Measurements from ENCODE around the gene TSPAN9. TPM values are rescaled to one million over a fixed set of nuclear protein-coding genes. Genes with fewer than 3 reads are reported as not detected.

TSPAN9 gene
- total RNA-seq, 1 donor: 8.1 TPM

GRCh38 chr12:3206536-3207072, 129.4 kb downstream of the TSPAN9 start:
- no peak for DNase-seq (ENCODE audit: low read depth)
- H3K4me3 ChIP-seq (ENCODE audit: low read depth, low read length): no peak overlapping the region
- no peak for TF ChIP-seq CTCF (IDR thresholded peaks at IDR 0.05; ENCODE audit: insufficient read depth, low read length)

- DNase-seq (ENCODE audit: low read depth): no peak
- no peak overlapping the region for H3K4me3 ChIP-seq (ENCODE audit: low read depth, low read length)
- TF ChIP-seq CTCF (IDR thresholded peaks at IDR 0.05; ENCODE audit: insufficient read depth, low read length): no peak
These were observed 130.0 kb downstream of the TSPAN9 start for GRCh38 chr12:3207175-3207574.

DNA sequence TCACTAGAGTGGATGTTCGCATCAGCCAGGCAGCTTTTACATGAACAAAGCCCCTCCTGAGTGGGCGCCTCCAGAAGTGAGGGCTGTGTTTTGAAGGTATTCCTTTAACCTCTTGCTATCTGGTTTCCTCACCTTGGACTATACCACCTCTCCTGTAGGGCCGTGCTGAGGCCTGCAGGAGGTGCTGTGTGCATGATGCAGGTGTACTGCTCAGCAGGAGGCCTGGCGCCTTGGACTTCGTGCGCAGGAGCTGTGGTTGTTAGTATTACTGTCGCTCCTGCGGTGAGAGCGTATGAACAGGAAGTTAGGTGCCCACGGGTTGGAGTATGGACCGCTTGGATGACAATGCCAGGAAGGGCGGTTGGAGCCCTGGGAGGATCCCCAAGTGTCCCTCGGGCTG, 130.7 kb downstream of the TSPAN9 start:
- no peak for TF ChIP-seq CTCF (IDR thresholded peaks at IDR 0.05; ENCODE audit: insufficient read depth, low read length)
- H3K4me3 ChIP-seq (ENCODE audit: low read depth, low read length): no peak overlapping the region

DNA sequence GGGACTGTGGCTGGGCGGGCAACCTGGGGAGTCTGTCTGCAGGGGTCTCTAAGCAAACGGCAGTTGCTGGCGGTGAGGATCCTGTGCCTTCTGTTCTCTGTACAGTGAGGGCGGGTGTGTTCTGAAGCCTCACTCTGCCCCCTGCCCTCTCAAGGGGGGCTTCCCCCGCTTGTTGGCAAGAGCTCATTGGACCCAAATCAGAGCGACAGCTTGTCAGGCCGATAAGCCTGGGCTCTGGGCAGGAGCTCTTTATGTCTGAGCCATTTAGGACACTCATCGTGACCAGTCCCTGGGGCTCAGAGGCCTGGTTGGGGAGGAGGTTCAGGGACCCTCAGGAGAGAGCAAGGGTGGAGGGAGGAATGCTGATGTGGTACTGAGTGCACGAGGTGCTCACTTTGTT, 136.0 kb downstream of the TSPAN9 start:
- H3K4me3 ChIP-seq (ENCODE audit: low read depth, low read length): no peak overlapping the region
- no peak for TF ChIP-seq CTCF (IDR thresholded peaks at IDR 0.05; ENCODE audit: insufficient read depth, low read length)
- no peak for DNase-seq (ENCODE audit: low read depth)

More for the DNA sequence above, 130.7 kb downstream of the TSPAN9 start:
- DNase-seq (ENCODE audit: low read depth): no peak

DNA sequence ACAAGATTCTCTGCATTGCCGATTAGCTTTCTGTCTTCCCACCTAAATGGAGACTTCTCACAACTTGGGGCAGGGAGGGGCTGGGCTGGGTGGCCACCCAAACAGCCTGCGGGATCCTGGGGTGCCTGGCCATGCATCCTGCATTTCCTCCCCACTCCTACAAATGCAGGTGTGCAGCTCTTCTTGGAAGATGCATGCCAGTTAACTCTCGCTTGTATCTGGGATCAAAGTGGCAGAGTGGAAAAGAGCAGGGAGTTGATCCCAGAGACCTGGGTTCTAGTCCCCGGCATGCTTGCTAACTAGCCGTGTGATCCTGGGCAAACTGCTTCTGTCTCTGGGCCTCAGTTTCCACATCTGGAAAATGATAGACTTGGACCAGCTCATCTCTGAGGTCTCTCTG, 136.6 kb downstream of the TSPAN9 start:
- no peak overlapping the region for H3K4me3 ChIP-seq (ENCODE audit: low read depth, low read length)
- no peak for TF ChIP-seq CTCF (IDR thresholded peaks at IDR 0.05; ENCODE audit: insufficient read depth, low read length)

GRCh38 chr12:3214526-3215365, 137.6 kb downstream of the TSPAN9 start:
- no peak overlapping the region for H3K4me3 ChIP-seq (ENCODE audit: low read depth, low read length)
- no peak for DNase-seq (ENCODE audit: low read depth)
- TF ChIP-seq CTCF (IDR thresholded peaks at IDR 0.05; ENCODE audit: insufficient read depth, low read length): no peak

More for the DNA sequence above, 136.6 kb downstream of the TSPAN9 start:
- DNase-seq (ENCODE audit: low read depth): no peak

Measured in fibroblast of the aortic adventitia (primary cell).